ENCODE data around the gene PTGFRN.
A peak's percentile ranks its signal among the peaks of the same experiment; 100 is the strongest.

Gene PTGFRN

DNA sequence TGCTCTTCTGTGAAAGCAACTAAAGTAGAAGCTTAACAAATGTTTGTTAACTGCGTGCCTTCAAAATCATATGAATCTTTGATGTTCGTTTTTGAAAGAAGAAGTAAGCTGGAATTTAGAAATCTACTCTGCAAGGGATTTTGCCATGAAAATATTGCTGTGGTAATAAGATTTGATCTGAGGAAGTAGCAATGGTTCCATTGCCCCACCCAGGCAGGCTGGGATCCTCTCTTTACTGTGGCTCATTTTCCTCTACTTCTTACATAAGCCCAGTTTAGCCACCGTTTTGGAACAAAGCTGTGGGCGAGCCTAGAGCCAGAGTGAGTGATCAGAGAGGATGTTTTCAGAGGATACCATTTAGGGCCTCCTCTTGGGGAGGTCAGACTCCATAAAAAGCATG is 20.3 kb upstream of the PTGFRN start:
- no peak for DNase-seq

DNA sequence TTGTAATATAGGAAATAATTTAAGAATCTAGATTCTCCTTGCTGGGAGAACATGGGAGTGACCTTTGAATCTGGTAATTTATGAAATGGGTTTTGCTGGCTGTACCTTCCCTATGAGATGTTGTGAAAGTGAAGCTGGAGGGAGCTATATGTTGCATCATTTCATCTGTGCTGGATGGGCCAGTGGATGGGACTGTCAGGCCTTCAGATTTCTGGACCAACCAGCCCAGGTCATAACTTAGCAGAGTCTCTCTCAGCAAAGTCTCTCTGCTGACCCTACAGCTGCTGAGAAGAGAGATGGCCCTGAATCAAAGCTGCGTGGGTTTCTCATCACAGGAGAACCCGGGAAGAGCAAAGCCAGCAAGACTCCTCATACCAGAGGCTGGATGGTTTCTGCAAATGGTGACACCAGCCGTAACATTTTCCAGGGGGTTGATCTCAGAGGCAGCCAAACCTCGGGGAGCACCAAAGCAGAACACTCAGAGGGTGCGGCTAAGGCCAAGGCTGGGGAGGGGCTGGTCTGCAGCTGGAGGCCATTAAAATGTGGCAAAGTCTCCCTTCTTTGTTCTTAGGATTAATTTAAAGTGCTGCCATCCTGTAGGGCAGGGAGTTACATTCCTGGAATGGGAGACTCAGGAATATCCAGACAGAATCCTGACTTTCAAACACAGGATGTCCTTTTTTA is 18.2 kb upstream of the PTGFRN start:
- DNase-seq: no peak

DNA sequence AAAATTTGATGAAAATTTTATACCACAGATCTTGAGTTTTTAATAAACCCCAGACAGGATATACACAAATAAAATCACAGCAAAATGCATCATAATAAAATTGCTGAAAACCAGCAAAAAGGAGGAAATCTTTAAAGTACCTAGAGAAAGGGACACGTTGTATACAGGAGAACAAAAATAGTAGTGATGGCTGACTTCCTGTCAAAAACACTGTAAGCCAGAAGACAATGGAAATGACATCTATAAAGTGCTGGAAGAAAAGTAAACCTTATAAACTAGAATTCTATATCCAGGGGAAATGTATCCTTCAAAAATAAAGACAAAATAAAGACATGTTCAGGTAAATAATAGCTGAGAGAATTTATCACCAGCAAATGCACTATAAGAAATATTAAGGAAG is 14.6 kb upstream of the PTGFRN start:
- no peak for DNase-seq

DNA sequence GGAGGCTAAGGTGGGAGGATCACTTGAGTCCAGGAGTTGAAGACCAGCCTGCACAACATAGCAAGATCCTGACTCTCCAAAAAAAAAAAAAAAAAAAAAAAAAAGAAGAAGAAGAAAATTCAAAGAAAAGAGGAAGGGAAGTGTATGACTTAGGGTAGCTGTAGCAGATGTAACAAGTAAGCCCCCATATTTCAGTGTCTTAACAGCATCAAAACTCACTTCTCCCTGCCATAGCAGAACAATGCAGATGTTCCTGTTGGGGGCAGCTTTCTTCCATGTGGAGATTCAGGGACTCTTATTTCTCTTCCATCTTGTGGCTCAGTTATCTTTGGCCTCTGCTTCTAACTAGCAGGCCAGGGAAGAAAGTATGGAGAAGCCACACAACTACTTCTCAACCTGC is 10.2 kb upstream of the PTGFRN start:
- no peak for DNase-seq

DNA sequence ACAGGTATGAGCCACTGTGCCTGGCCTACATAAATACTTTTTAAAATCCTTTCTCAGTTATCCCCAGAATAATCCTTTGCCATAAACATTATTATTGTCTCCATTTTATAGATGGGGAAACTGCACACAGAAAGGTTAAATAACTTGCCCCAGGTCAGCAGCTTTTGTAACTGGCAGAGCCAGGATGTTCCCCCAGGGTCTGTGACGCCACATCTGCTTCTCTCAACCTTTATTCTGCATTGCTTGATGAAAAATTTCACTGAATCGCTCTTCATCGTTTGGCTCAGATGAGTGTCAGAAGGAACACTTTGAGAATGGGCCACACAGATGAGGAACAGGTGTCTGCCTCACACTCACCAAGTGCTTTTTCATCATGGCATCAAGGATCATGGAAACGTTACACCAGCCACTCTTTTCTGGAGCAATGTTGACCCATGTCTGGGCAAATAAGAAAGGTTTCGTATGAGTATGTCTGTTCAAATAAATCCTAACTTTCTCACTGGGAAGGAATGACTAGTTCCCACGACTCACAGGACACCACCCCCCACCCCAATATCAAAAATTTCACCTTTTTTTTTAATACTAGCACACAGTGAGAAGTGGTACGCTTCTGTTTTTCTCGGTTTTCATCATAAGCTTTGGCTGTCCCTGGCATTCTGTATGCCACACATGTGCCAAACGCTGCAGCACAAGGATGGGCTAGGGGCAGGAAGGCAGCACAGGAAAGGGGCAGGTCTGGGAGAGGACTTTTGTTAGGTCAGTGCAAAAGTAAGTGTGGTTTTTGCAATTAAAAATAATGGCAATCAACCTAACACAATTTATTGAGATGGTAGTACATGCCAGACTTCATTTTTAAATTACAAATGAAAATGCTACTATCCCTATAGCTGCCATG is 9.0 kb upstream of the PTGFRN start:
- no peak for DNase-seq

DNA sequence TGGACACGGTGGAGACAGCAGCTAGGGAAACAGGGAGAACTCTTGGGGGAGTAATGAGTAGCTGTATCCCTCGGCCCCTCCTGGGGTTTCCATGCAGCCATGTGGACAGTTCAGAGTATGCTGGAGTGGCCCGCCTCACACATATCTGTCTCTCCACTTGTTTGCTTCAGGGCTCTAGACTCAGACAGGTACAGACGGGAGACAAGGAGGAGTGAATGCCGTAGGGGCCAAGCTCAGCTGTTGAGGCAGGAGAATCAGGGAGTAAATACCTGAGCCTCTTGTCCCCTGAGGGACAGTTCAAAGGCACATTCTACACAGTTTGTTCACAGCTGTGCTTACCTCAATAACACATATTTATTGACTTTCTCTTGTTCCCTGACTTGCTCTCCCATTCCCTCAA is 7.7 kb upstream of the PTGFRN start:
- DNase-seq: no peak

DNA sequence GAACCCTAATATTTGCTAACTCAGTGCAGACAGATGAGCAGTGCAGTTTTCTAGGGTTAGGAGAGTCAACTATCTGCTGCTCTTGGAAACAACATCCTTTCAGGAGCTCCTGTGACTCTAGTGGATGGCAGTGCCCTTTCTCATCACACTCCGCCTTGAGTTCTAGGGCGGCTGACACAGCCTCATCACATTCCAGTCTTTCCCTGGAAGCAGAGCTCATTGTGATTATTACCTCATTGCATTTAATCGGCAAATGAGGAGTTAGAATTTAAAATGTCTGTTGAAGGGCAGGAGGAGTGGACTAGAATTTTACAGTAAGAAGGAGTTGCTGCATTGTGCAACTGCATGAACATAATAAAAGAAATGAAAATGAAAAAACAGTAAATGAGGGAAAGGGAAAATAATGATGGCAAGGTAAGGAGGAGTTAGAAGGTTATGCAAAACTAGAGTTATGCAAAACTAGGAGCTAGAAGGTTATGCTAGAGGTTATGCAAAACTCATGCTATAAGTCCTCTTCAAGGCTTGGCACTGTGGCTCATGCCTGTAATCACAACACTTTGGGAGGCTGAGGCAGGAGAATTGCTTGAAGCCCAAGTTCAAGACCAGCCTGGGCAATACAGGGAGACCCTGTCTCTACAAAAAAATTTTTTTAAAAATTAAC is 6.9 kb upstream of the PTGFRN start:
- no peak for DNase-seq

DNA sequence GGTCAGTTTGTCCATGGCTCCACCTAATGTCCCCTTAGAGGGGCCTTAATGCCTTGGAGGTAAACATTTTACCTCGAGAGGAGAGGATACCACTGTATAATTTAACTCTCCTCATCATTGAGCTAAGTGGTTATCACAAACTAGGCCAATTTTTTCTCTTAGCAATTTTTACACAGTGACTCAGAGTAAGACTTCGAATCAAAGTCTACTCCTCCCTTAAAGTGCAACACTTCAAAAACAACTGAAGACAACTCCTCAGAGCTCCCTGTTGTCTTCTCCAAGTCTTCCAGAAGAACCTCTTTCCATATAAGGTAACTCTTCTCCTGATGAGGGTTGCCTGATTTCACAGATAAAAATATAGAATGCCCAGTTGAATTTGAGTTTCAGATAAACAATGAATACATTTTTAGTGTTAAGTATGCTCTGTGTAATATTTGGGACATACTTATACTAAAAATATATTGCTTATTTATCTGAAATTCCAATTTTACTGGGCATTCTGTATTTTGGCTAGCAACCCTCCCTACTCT is 4.9 kb upstream of the PTGFRN start:
- no peak for DNase-seq

DNA sequence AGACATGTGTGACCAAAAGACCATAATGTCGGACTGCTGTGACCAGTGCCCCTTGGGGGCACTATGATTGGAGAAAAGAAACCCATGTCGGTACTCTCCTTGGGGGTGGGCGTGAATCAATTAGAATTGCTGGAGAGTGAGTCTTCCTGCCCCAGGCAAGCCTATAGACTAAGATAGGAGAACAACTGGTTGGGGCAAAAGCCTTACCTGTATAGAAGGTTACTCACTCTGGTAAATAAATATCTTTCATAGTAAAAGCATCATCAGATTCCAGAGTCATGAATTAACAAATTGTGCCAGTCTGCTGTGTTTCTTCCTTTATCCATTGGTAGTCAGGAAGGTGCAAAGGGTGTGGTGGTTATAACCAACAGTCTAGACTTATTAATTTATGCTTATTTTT is 2.9 kb upstream of the PTGFRN start:
- no peak for DNase-seq

DNA sequence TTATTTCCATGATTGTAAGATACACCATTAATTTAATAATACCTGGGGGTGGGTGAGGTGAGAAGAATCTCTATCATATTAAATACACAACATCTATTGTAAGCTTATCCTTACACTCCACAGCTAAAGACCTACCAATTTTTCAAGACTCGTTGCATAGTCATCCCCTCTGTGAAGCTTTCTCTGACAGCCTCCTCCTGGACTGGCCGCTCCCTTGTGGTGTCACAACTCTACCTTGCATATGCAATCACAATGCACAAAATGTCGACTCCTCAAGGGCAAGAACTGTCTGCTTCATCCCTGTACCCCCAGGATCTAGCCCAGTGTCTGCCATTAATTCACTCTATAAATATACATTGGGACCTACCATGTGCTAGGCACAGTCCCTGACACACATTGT is 2.4 kb upstream of the PTGFRN start:
- no peak for DNase-seq

DNA sequence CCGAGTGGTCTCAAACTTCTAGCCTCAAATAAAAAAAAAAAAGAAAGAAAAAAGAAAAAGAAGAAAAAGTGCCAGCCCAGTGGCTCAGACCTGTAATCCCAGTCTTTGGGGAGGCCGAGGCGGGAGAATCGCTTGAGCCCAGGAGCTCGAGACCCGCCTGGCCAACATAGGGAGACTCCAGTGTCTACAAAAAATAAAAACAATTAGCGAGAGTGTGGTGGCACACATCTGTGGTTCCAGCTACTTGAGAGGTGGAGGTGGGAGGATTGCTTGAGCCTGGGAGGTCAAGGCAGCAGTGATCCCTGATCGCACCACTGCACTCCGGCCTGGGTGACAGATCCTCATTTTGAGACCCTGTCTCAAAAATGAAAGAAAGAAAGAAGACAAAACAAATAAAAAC is 1.4 kb upstream of the PTGFRN start:
- DNase-seq: no peak

DNA sequence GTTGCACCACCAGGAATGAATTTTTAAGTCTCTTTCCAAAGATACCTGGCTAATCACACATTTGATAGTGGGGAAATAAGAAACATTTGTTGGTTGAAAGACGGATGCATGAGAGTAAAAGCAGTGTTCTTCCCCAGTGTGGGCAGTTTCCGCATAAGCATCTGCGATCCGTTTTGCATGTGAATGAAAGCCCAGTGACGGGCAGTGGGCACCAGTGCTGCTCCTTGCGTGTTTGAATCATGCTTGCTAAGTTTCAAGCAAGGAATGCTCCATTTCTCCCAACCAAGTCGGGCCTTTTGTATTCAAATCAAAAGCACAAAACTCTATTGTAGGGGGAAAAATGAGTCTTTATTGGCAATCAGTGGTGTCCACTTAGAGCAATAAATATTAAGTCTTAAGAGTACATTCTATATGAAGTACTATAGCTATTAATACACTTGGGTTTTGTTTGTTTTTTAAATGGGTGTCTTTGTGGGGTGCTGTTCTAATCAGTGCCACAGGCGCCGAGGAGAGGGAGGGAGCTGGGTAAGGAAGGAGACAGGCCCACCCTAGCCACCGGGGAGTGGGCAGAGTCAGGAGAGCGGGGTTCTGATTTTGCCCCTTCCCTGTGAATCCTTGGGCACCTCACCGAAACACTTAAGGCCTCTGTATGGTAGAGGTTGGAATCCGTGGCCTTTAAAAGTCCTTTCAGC is 750 bp upstream of the PTGFRN start:
- DNase-seq: no peak

DNA sequence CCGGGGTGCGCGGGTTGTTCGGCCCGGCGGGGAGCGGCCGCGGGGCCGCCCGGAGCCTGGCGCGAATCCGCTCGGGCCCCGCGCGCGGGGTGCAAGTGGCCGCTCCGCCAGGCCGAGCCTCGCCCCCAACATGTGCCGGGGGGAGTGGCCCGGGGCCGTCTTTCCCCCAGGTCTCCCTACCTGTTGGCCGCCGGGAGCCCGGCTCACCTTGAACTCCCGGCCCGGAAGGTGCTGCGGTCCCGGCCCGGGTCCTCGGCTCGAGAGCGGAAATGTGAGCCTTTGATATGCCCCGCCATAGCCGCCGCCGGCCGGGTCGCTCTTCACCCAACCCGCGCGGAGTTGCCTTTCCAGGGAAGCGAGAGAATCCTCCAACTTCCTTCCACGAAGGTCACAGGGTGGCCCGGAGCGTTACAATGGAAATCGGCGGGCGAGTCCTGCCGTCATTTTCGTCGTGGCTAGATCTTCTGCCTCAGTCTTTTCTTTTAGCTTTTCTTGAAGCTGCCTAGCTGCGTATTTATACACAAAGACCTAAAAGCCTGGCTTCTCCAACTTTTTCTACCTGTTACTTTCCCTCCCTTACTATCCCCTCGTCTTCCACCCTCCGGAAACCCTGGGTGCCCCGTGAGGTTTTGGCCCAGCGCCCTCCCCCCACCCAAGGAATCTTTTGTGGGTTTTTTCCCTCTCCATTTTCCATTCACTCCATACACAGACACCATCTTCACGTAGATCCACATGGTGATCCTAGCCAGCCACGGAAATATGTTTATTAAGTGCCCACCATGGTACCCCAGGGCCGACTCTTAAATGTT is 867 bp downstream of the PTGFRN start:
- peak; percentile 70 for DNase-seq

DNA sequence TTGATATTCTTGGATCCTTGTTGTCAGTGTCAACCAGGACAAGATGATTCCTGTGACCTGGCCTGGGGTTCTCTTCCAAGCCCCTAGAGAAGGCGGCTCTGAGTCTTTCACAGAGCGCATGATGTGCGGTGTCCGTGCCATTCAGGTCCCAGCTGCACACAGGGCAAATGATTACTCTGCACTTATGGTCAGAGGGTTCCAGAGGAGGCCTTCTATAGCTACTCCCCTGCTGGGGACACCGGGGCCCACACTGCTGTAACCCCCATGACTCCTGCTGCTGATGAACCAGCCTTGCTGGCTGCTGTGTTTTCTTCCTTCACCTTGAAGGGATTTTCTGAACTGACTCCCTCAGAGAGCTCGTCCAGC is 1.5 kb downstream of the PTGFRN start:
- DNase-seq: no peak

DNA sequence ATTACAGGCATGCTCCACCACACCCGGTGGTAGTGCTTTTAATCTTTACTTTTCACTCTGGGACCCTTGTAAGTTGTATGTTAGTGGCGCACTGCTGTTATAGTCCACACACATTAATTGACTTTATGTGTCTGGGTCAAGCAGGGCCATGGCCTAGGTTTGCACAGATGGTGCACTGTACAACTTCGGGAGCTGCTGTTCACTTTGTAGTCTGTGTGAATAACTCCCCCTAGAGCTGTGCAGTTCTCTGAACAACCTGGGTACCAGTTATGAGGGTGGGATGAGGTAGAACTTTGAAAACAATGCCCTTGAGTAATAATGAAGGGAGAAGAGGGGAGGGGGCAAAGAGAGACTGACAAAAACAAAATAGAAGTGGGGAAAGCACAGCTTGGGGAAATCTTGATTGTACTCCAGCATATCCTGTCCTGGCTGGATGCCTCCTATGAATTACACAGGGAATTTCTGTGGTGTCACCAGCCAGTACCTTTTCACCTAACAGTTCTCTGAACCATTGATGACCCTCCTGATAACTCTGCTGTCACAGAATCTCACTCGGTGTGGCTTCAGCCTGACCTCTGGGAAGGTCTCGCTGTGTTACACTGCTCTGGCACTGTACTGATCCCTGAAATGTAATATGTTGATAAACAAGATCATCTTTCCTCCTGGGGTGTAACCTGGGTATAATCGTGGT is 2.2 kb downstream of the PTGFRN start:
- DNase-seq: no peak

DNA sequence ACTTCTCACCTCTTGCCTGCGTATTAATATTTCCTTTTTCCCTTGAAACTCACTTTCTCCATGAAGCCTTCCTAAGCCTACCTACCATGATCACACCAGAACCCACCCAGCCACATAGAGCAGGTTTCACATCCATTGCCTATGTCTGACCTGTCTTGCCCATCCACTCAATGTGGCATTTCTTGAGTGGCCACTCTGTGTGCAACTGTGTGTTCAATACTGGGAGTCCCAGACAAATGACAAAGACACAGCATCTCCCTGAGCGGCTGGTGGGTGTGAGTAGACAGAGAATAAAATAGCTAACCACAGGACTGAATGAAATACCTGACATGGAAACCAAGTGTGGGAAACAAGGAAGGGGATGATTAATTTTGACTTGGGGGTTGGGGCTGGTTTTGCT is 3.1 kb downstream of the PTGFRN start:
- no peak for DNase-seq

DNA sequence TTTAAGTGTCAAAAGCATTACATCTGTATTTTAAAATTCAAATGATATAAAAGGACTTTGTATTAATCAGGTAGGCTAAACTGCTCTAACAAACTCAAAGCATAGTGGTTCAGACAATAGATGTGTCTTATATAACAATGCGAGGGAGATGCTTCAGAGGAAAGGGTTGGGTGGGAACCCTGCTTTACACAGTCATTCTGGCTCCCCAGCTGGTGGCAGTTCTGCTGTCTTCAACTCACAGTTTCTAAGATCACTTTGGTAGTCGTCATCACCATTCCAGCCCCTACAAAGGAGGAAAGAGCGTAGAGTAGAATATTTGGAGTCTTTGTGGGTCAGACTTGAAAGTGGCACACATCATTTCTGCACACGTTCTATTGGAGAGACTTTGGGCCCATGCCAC is 4.2 kb downstream of the PTGFRN start:
- no peak for DNase-seq

DNA sequence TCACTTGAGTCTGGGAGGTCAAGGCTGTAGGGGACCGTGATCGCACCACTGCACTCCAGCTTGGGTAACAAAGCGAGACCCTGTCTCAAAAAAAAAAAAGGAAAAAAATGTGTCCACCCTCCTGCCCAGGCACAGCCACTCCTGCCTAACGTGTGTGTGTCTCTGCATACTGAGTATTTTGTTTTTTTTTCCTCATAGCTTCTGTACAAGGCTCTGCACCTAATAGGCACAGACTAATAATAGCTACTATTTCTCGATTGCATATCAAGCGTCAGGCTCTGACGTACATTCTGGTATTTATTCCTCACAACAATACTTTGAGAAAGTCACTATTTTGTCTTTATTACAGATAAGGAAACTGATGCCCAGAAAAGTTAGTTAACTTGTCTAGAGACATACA is 5.0 kb downstream of the PTGFRN start:
- DNase-seq: no peak

DNA sequence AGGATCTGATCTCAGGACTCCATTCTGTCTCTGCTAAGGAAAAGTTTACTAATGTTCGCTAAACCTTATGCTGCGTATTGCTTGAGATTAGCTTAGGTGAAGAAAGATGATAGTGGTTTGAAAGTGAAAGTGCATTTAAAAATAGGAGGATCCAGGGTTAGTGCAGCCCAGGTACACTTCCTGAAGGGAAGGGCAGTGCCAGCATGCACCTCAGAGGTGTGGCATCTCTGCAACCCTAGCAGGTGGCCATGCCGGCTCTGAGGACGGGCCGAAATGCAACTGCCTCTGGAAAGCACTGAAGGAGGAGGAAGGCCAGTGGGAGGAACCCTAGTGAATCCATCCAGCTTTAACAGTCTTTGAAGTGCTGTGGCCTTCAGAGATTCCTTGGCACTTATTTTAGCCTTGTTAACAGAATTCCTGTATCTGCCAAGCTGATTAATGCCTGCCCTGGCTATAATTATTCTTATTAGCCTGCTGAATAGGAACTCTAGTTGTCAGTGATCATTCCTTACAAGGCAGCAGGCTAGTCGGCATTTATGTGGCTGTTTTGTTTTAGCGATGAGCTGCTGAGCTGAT is 5.5 kb downstream of the PTGFRN start:
- DNase-seq: no peak

DNA sequence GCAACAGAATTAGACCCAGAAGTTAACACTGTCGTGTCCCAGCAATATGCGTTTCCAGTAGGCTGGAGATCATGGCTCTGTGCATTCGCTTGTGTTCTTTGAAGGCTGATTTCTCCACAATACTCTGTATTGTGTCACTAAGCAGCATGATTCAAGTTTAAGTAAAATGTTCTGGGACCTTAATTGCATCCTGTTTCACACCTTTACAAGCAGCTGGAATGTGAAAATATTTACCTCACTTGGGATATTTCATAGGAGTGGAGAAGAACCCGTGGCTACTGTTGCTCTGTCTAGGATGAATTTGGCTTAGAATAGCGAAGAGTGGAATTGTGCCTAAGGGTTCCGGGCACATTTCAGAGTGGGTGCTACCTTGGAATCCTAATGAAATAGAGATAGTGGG is 6.3 kb downstream of the PTGFRN start:
- no peak for DNase-seq

Data from CD4-positive, alpha-beta T cell treated with Interleukin-17A for 4 hours (primary cell).